ENCODE data around the gene ABCA12.
"Not testable (repeated sequence)": the region's sequence is repeated elsewhere in the genome, so short reads cannot be mapped to it uniquely, and the experiment has no call there.

The ABCA12 gene, protein sequence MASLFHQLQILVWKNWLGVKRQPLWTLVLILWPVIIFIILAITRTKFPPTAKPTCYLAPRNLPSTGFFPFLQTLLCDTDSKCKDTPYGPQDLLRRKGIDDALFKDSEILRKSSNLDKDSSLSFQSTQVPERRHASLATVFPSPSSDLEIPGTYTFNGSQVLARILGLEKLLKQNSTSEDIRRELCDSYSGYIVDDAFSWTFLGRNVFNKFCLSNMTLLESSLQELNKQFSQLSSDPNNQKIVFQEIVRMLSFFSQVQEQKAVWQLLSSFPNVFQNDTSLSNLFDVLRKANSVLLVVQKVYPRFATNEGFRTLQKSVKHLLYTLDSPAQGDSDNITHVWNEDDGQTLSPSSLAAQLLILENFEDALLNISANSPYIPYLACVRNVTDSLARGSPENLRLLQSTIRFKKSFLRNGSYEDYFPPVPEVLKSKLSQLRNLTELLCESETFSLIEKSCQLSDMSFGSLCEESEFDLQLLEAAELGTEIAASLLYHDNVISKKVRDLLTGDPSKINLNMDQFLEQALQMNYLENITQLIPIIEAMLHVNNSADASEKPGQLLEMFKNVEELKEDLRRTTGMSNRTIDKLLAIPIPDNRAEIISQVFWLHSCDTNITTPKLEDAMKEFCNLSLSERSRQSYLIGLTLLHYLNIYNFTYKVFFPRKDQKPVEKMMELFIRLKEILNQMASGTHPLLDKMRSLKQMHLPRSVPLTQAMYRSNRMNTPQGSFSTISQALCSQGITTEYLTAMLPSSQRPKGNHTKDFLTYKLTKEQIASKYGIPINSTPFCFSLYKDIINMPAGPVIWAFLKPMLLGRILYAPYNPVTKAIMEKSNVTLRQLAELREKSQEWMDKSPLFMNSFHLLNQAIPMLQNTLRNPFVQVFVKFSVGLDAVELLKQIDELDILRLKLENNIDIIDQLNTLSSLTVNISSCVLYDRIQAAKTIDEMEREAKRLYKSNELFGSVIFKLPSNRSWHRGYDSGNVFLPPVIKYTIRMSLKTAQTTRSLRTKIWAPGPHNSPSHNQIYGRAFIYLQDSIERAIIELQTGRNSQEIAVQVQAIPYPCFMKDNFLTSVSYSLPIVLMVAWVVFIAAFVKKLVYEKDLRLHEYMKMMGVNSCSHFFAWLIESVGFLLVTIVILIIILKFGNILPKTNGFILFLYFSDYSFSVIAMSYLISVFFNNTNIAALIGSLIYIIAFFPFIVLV (N-terminal part only)

GRCh38 chr2:215138479-215138878 lies at the start of gene ABCA12:
ABCA12 (minus strand) TSS chr2:215138626; CDS start chr2:215138208, 418 bp downstream.
- no peak for DNase-seq (ENCODE audit: low read depth)

GRCh38 chr2:215188078-215188477 lies 49.7 kb upstream of the ABCA12 start:
- DNase-seq (ENCODE audit: low read depth), result no peak

DNA sequence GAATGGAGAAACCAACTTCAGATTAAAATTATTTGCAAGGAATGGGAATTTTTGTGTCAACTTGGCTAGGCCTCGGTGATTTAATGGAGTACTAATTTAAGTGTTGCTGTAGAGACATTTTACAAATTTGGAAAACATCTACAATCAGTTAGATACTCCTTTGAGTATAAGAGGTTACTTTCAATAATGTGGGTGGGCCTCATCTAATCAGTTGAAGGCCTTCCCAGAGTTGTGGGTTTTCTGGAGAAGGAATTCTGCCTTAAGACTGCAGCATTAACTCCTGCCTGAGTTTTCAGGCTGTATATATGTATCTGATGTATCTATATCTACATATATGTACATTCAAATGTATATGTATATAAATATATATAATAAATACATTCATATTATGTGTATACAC lies 47.6 kb upstream of the ABCA12 start:
- DNase-seq (ENCODE audit: low read depth), result no peak

DNA sequence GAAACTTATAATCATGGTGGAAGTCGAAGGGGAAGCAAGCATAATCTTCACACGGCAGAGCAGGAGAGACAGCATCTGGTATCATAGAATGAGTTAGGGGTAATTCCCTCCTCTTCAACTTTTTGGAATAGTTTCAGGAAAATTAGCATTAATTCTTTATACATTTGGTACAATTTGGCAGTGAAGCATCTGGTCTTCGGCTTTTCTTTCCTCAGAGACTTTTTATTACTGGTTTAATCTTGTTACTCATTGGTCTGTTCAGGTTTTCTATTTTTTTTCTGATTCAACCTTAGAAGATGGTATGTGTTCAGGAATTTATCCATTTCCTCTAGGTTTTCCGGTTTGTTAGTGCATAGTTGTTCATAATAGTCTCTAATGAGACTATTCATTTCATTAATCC lies 39.7 kb upstream of the ABCA12 start:
- DNase-seq (ENCODE audit: low read depth), result no peak

- no peak for DNase-seq (ENCODE audit: low read depth)
Measured at GRCh38 chr2:215171796-215172195, 33.4 kb upstream of the ABCA12 start.

GRCh38 chr2:215171151-215171550 lies 32.7 kb upstream of the ABCA12 start:
- no peak for DNase-seq (ENCODE audit: low read depth)

GRCh38 chr2:215166505-215166904 lies 28.1 kb upstream of the ABCA12 start:
- DNase-seq (ENCODE audit: low read depth), result not testable (repeated sequence)

GRCh38 chr2:215163319-215163718 lies 24.9 kb upstream of the ABCA12 start:
- DNase-seq (ENCODE audit: low read depth), result not testable (repeated sequence)

GRCh38 chr2:215161301-215161829 lies 22.9 kb upstream of the ABCA12 start:
- DNase-seq (ENCODE audit: low read depth), result no peak

GRCh38 chr2:215160081-215160480 lies 21.7 kb upstream of the ABCA12 start:
- no peak for DNase-seq (ENCODE audit: low read depth)

DNA sequence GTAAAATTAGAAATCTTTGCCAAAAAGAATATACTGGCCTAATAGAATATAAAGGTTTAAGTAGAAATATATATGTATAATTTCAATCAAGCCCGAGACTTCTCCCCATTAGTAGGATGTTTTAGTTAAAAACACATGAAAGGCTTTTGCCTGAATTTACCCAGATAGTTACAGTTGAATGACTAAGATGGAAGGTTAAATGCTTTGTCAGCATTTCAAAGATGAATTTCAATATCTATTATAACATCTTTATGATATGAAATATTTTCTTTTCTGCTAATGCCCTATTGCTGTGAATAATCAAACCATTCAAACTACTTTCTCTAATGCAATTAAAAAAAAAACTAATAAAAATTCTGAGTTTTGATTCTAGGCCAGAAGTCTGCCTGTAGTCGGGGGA lies 18.0 kb upstream of the ABCA12 start:
- DNase-seq (ENCODE audit: low read depth), result no peak

DNA sequence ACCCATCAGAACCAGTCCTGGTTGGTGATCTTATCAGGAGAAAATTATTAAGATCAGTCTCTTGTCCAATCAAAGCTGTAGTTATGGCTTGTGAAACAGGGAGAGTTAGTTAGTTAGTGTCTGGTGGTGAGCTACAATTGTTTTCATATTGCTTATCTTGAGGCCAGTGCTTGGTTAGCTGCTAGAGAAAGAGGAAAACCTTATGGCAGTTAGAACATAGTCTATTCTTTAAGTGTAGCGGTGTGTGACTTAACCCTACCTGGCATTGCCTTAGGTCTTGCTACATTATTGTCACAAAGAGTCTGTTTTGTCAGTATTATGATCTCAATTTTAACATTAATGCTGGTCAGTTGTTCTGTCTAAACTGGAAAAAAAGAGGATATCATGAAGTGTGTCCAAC lies 11.5 kb upstream of the ABCA12 start:
- DNase-seq (ENCODE audit: low read depth), result no peak

DNA sequence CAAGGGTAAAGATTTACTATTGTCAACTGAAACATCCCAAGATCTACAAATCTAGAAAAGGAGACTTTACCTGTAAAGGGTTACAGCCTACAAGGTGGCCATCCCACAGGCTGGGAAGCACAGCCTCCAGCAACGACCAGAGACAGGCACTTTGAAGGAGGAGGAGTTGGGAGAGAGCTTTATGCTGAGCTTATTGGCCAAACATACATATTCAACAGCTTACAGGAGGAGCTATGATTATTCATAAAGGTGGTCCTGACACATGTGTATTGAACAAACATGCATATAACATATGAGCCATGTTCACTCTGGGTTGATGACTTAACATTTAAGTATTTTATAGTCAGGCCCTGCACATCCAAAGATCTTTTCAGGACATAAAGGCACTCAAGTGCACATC lies 11.1 kb upstream of the ABCA12 start:
- no peak for DNase-seq (ENCODE audit: low read depth)

GRCh38 chr2:215149060-215149459 lies 10.6 kb upstream of the ABCA12 start:
- DNase-seq (ENCODE audit: low read depth), result no peak

DNA sequence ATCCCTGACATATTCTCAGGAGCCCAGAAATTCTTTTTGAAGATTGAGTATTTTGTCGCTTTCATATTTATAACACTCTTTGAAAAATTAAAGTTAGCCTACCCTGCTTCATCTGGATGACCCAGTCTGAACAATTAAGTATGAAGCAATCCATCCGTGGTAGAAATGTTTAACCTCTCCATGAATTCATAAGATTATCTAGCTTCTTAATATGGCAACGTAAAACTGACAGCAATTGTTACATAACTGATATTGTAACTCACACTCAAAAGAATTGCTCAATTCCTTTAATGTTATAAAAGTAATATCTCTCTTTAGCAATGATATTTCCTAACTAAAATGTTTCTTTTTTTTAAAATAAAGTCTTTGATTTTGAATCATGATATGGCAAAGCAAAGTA lies 7.2 kb upstream of the ABCA12 start:
- DNase-seq (ENCODE audit: low read depth), result no peak

DNA sequence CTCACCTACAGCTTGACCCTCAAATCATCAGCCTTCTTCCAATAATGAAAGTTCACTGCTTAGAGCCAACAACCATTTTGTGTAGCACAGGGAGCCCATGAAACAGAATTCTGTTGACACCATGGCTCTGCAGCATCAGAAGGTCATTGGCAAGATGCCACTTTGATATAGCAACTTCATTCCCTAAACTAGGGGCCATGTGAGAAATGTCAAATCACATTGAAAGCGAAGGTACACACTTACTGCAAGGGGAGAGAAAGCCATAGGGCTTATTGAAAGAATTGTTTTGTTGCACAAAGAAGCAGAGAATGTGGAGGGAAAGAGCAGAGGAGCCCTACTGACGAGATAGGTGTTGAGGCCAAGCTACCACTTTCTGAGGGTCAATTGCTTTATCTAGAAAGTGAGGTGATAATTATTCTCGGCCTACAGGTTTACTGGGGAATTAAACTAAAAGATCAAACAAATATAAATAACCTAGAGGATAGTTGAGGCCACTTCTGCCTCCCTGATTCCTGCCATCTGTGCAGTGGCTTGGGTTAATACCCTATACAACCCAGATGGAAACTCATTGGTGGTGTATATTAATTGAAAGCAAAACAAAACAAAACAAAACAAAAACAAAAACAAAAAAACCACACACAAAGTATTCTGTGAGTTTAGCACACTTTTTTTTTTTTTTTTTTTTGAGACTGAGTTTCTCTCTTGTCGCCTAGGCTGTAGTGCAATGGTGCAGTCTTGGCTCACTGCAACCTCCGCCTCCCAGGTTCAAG lies 5.9 kb upstream of the ABCA12 start:
- no peak for DNase-seq (ENCODE audit: low read depth)

- no peak for DNase-seq (ENCODE audit: low read depth)
Measured at GRCh38 chr2:215143458-215143857, 5.0 kb upstream of the ABCA12 start.

- no peak for DNase-seq (ENCODE audit: low read depth)
Measured at GRCh38 chr2:215141706-215142105, 3.3 kb upstream of the ABCA12 start.

DNA sequence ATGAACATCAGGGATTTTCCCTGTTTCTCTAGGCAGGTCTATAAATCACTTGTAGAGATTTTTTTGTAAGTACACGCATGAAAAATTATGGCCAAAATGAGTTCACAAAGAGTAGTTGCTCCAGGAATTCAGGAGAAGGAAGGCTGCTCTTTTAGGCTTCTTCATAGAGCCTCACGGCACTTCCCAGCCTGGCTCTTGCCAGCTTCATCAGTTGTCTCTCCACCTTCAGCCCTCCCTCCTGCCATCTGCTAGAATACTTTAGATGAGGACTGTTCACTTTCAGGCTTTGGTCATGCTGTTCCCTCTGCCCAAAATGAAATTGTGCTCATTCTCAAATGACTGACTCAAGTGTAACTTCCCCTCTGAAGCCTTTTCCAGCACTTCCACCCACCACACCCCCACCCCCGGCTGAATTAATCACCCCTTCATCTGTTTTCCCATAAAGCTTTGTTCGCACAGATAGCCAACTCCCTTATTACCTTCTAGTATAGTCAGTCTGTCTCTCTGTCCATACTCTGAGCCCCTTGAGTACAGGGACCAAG lies 1.8 kb upstream of the ABCA12 start:
- DNase-seq (ENCODE audit: low read depth), result no peak

DNA sequence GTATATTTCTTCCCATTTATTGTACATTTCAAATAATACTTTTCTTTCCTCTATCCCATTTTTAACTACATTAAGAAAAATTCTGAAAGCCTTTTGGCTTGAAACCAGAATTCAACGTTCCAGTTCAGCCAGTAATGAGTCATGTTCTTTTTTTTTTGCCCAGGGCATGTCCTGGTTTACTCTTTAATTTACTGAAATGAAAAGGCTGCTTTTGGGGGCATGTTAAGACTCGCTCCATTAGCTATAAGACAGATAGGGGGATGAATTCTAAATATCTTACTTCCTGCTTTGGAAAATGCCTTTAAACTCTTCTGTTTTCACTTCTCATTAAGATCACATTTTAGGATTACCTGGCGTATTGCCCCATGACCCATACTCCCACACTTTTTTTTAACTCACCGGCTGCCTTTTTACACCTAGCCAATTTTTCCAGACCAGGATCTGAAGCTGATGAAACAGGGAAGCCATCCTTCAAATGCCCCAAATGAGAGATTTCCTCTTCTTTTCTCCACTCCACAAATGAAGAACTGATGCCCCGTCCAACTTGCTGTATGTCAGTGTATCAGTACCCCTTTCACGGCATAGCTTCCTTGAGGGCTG lies 585 bp downstream of the ABCA12 start:
- DNase-seq (ENCODE audit: low read depth), result no peak

DNA sequence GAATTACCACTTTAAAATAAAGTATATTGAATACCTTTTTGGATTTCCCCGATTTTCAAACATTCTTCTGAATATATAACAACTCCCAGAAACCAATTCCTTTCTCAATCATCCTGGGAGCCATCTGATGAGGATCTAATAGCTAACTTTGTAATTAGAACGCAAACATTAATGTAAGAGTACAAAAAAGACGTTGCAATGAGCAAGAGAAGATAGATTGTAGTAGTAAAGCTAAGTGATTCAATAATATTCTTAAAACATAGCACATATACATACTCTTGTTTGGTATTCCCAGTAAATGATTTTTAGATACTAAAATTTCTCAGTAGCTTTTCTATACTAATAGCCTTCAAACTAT lies 1.1 kb downstream of the ABCA12 start:
- DNase-seq (ENCODE audit: low read depth), result no peak

Data from activated T-helper 1 cell treated with Interleukin-2 at 50 U/mL for 16 hours (primary cell).